ENCODE measurements around the gene PTPN21.

GRCh38 chr14:88521818-88522217 is 33.0 kb downstream of the PTPN21 start:
- TF ChIP-seq EZH2phosphoT487 (IDR thresholded peaks at IDR 0.05): no peak
- TF ChIP-seq, protein P1, sequence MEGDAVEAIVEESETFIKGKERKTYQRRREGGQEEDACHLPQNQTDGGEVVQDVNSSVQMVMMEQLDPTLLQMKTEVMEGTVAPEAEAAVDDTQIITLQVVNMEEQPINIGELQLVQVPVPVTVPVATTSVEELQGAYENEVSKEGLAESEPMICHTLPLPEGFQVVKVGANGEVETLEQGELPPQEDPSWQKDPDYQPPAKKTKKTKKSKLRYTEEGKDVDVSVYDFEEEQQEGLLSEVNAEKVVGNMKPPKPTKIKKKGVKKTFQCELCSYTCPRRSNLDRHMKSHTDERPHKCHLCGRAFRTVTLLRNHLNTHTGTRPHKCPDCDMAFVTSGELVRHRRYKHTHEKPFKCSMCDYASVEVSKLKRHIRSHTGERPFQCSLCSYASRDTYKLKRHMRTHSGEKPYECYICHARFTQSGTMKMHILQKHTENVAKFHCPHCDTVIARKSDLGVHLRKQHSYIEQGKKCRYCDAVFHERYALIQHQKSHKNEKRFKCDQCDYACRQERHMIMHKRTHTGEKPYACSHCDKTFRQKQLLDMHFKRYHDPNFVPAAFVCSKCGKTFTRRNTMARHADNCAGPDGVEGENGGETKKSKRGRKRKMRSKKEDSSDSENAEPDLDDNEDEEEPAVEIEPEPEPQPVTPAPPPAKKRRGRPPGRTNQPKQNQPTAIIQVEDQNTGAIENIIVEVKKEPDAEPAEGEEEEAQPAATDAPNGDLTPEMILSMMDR (IDR thresholded peaks at IDR 0.05): no peak

Data from neural progenitor cell (in vitro differentiated cells).